HepG2 (cell line): ENCODE measurements around the gene PLOD2. TPM values are rescaled to one million over a fixed set of nuclear protein-coding genes. Genes with fewer than 3 reads are reported as not detected.

Experiments
- ATAC-seq: fragments of 200-7000 bp; cut with Tn5 transposase; 3 replicates; pipeline ENCODE4 v1.9.1; 2020; ENCODE audit warnings: mild to moderate bottlenecking, moderate library complexity
- BruUV-seq: library from RNA; stranded (reverse); fragments of 400-500 nt; replicated peaks from 2 replicates; lab custom pipeline; 2021; lab: Mats Ljungman, UMichigan
- CTCF ChIA-PET: fragments of 300-600 bp; formaldehyde crosslinking; extraction: SDS; loops from one replicate; lab custom pipeline; 2021; ENCODE audit warnings: low total read pairs, inconsistent platforms, low intra/inter-chr PET ratio; lab: Yijun Ruan, JAX
- POLR2A ChIA-PET: fragments of 350-600 bp; sonication (Branson Sonifier 250); formaldehyde crosslinking; loops from one replicate; lab custom pipeline; 2020; ENCODE audit warnings: antibody characterized with exemption, inconsistent platforms; lab: Yijun Ruan, JAX
- DNase-seq: peaks from one replicate; pipeline ENCODE4 v3.0.0-alpha.2; 2015; ENCODE audit warnings: low spot score
- FAIRE-seq: peaks from 3 replicates; lab custom pipeline; 2011; peaks lifted over from hg19 to GRCh38; lab: Jason Lieb, UNC
- H2AFZ ChIP-seq: one replicate; pipeline ENCODE4 v1.6.1; 2011; ENCODE audit warnings: low read length, inconsistent platforms
- H3K27ac ChIP-seq: fragments of 300-600 bp; 3 replicates; pipeline ENCODE4 v1.8.0; 2011; ENCODE audit warnings: mixed run types, mild to moderate bottlenecking, mixed read lengths, low read length, inconsistent platforms; ENCODE audit not compliant: insufficient read depth; ENCODE audit errors: extremely low read length
- H3K27me3 ChIP-seq, 2 experiments: fragments of 200-600 bp in 1 of 2; 2 replicates in 1 of 2; 3 replicates in 1 of 2; pipeline versions ENCODE4 v1.6.0 to v1.8.0; 2011; ENCODE audit warnings: low read length in 2 of 2, mild to moderate bottlenecking in 2 of 2, moderate library complexity in 2 of 2, inconsistent platforms in 1 of 2; ENCODE audit not compliant: insufficient read depth in 2 of 2, control insufficient read depth in 1 of 2
- H3K36me3 ChIP-seq, 2 experiments: fragments of 200-600 bp in 1 of 2; replicated peaks in 1 of 2; 2 replicates in 1 of 2; 3 replicates in 1 of 2; pipeline versions ENCODE4 v1.5.1 to v1.8.0; 2011; ENCODE audit warnings: low read length in 2 of 2, inconsistent platforms in 1 of 2; ENCODE audit not compliant: insufficient read depth in 2 of 2, control insufficient read depth in 1 of 2
- H3K4me1 ChIP-seq: 2 replicates; pipeline ENCODE4 v1.5.1; 2012; ENCODE audit warnings: low read length, inconsistent platforms; ENCODE audit not compliant: insufficient read depth
- H3K4me2 ChIP-seq: 2 replicates; pipeline ENCODE4 v1.6.0; 2011; ENCODE audit warnings: low read depth, low read length, inconsistent platforms
- H3K4me3 ChIP-seq, 3 experiments: fragments of 200-600 bp in 1 of 3; sonication (generic), shearing (Covaris generic) in 1 of 3; replicated peaks in 1 of 3; 2 replicates each; pipeline ENCODE4 v1.5.1; 2011 to 2016; ENCODE audit warnings: low read length in 3 of 3, inconsistent platforms in 2 of 3, low read depth in 2 of 3, mild to moderate bottlenecking in 2 of 3, control low read depth in 1 of 3, mixed read lengths in 1 of 3; ENCODE audit not compliant: insufficient read depth in 1 of 3
- H3K79me2 ChIP-seq: one replicate; pipeline ENCODE4 v1.6.1; 2011; ENCODE audit warnings: low read length, inconsistent platforms; ENCODE audit not compliant: insufficient read depth
- H3K9ac ChIP-seq: 2 replicates; pipeline ENCODE4 v1.6.0; 2011; ENCODE audit warnings: mild to moderate bottlenecking, low read depth, low read length, inconsistent platforms; ENCODE audit not compliant: insufficient read depth
- H3K9me3 ChIP-seq: 2 replicates; pipeline ENCODE4 v1.5.1; 2012; ENCODE audit warnings: mild to moderate bottlenecking, low read length
- H4K20me1 ChIP-seq: 2 replicates; pipeline ENCODE4 v1.6.0; 2011; ENCODE audit warnings: inconsistent platforms, mild to moderate bottlenecking, low read length, moderate library complexity; ENCODE audit not compliant: insufficient read depth
- CBX1 ChIP-seq: IDR thresholded peaks from one replicate; pipeline ENCODE4 v1.6.1; 2016; ENCODE audit warnings: antibody characterized with exemption, low read depth
- CEBPG ChIP-seq: IDR thresholded peaks from 2 replicates; pipeline ENCODE4 v1.6.1; 2016
- GATAD2A ChIP-seq: IDR thresholded peaks from 2 replicates; pipeline ENCODE4 v1.6.1; 2016
- MAFF ChIP-seq: IDR thresholded peaks from 2 replicates; pipeline ENCODE4 v1.6.1; 2011; ENCODE audit warnings: low read depth, low read length, improper control_type of control experiment
- MED13 ChIP-seq: sonication (generic); formaldehyde crosslinking; IDR thresholded peaks from 2 replicates; pipeline ENCODE4 v1.5.0; 2020; ENCODE audit warnings: missing genetic modification reagents
- NAIF1 ChIP-seq: sonication (generic); formaldehyde crosslinking; IDR thresholded peaks from 2 replicates; pipeline ENCODE4 v1.5.0; 2020; ENCODE audit warnings: mild to moderate bottlenecking, missing genetic modification reagents, borderline replicate concordance
- PHF21A ChIP-seq: sonication (generic); formaldehyde crosslinking; IDR thresholded peaks from 2 replicates; pipeline ENCODE4 v1.5.0; 2020; ENCODE audit warnings: mild to moderate bottlenecking, missing genetic modification reagents
- POLR2AphosphoS2 ChIP-seq: IDR thresholded peaks from 2 replicates; pipeline ENCODE4 v1.6.1; 2011; ENCODE audit warnings: low read depth, low read length, improper control_type of control experiment
- RAD21 ChIP-seq: fragments of 450-650 bp; formaldehyde crosslinking; IDR thresholded peaks from 2 replicates; pipeline ENCODE4 v1.5.0; 2020; ENCODE audit warnings: mild to moderate bottlenecking
- SMYD3 ChIP-seq: sonication (generic); formaldehyde crosslinking; IDR thresholded peaks from 2 replicates; pipeline ENCODE4 v1.8.1; 2023; ENCODE audit warnings: mild to moderate bottlenecking, missing genetic modification reagents
- ZFX ChIP-seq: sonication (generic); formaldehyde crosslinking; IDR thresholded peaks from 2 replicates; pipeline ENCODE4 v1.4.0; 2020; ENCODE audit warnings: mild to moderate bottlenecking, low read depth, missing genetic modification reagents, moderate library complexity
- ZNF225 ChIP-seq: sonication (generic); formaldehyde crosslinking; IDR thresholded peaks from 2 replicates; pipeline ENCODE4 v1.4.0; 2020; ENCODE audit warnings: mild to moderate bottlenecking, missing genetic modification reagents
- ZNF282 ChIP-seq: fragments of 450-650 bp; IDR thresholded peaks from 2 replicates; pipeline ENCODE4 v1.6.1; 2018; ENCODE audit not compliant: partially characterized antibody
- ZNF33A ChIP-seq: sonication (generic); formaldehyde crosslinking; IDR thresholded peaks from 2 replicates; pipeline ENCODE4 v1.5.1; 2020; ENCODE audit warnings: missing genetic modification reagents, mild to moderate bottlenecking, moderate library complexity, borderline replicate concordance
- ZNF441 ChIP-seq: sonication (generic); formaldehyde crosslinking; IDR thresholded peaks from 2 replicates; pipeline ENCODE4 v1.7.0; 2021; ENCODE audit warnings: missing genetic modification reagents, borderline replicate concordance
- ZNF615 ChIP-seq: sonication (generic); formaldehyde crosslinking; IDR thresholded peaks from 2 replicates; pipeline ENCODE4 v1.5.0; 2020; ENCODE audit warnings: mild to moderate bottlenecking, missing genetic modification reagents, borderline replicate concordance
- ZNF775 ChIP-seq: sonication (generic); formaldehyde crosslinking; IDR thresholded peaks from 2 replicates; pipeline ENCODE4 v1.4.0; 2020; ENCODE audit warnings: missing genetic modification reagents, mild to moderate bottlenecking, moderate library complexity, borderline replicate concordance
- WGBS: methylation state at CpG from one replicate; pipeline ENCODE4 v1.1.6; 2017; ENCODE audit warnings: low lambda C conversion rate; 5-methylcytosine and 5-hydroxymethylcytosine counted together
- in situ Hi-C: cut with HindIII; loops from 2 replicates; pipeline ENCODE4 v1.10.0; 2017; ENCODE audit warnings: low pct_unique_long_range_greater_than_20kb; ENCODE audit not compliant: extremely low pct_ligation_motif_present
- intact Hi-C: fragments of 100-400 bp; cut with micrococcal nuclease; formaldehyde crosslinking; loops from one replicate; pipeline ENCODE4 v1.10.0; 2022; ENCODE audit not compliant: unreplicated experiment
- polyA plus RNA-seq, 8 experiments: library from polyadenylated mRNA; depleted of rRNA in 3 of 8; stranded (reverse) in 7 of 8; unstranded in 1 of 8; fragments of >200 nt; fragmentation: Illumina TruSeq in 4 of 8; extraction: Trizol in 4 of 8; gene quantifications; 2 replicates each; pipeline versions ENCODE4 v1.2.1 to v1.2.3, GENCODE V29; 2011 to 2016; ENCODE audit warnings: low read depth in 4 of 8, missing spikeins in 1 of 8, mixed read lengths in 1 of 8; ENCODE audit not compliant: insufficient read depth in 1 of 8
- total RNA-seq, 5 experiments: library from RNA; depleted of rRNA; stranded (reverse); fragments of >200 nt; fragmentation: Illumina TruSeq; extraction: Trizol; gene quantifications; 2 replicates each; pipeline ENCODE4 v1.2.3, GENCODE V29; 2016; ENCODE audit warnings: low read depth in 1 of 5
- TF ChIP-seq, protein P1 (sequence below): sonication (generic); formaldehyde crosslinking; IDR thresholded peaks from 2 replicates; pipeline ENCODE4 v1.4.0; 2020; ENCODE audit warnings: mild to moderate bottlenecking, missing genetic modification reagents
- TF ChIP-seq, protein P2 (sequence below): sonication (generic); formaldehyde crosslinking; IDR thresholded peaks from 2 replicates; pipeline ENCODE4 v1.4.0; 2020; ENCODE audit warnings: missing genetic modification reagents, borderline replicate concordance
- TF ChIP-seq, protein P3 (sequence below): sonication (generic); formaldehyde crosslinking; IDR thresholded peaks from 2 replicates; pipeline ENCODE4 v1.5.0; 2020; ENCODE audit warnings: missing genetic modification reagents
- TF ChIP-seq, protein P4 (sequence below): sonication (generic); formaldehyde crosslinking; IDR thresholded peaks from 2 replicates; pipeline ENCODE4 v1.8.0; 2022; ENCODE audit warnings: mild to moderate bottlenecking, missing genetic modification reagents, moderate library complexity

The PLOD2 gene
- total and polyA plus RNA-seq, 2 of the 13 experiments (the other 11 are each of a cell fraction or from before 2014, with no cell fraction given), result 107 to 161 TPM

DNA sequence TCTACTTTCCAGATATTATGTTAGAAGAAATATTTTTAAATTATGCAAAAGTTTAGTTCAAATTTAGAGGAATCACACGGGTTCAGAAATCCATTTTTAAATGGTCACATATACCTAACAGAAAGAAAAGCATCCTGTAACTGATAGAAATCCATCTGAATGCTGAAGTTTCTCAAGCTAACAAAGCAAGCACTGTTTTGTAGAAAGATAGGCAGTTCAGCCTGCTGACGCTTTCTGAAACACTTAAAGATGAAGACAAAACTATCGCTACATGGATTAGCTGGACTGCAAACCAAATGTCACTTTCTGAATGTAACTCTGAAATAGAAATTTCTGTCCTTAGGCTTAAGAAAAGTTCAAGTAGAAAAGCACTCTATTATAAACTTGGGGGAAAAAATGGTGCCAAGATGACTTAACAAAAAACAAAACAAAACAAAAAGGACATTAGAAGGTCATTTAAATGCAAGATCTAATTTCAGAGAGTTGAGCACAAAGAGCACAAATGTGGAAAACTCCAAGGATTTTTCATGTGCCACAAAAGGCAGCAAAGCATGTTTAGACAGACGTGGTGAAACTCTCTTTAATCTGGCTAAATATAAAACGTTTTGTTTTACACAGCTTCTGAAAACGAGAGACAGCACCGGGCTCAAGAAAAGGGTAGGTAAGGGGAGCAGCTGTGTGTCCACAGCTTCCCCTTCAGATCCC, 1.2 kb downstream of the PLOD2 start:
- Histone ChIP-seq H3K9ac (peak overlapping the region; percentile 92), H3K4me3 (peak overlapping the region; percentile 94 to 96 (median 94)), H4K20me1 (peaks cover 59% of the 10 kb centered on the region), H3K27ac (peak overlapping the region; percentile 97), H3K36me3 (no peaks in the 10 kb centered on the region; a peak in 2 of 5 replicates), H3K4me1 (peaks cover 65% of the 10 kb centered on the region), H2AFZ (no peak overlapping the region), H3K27me3 (no peaks in the 10 kb centered on the region; a peak in 1 of 5 replicates), H3K9me3 (no peaks in the 10 kb centered on the region), H3K79me2 (peaks cover 65% of the 10 kb centered on the region), H3K4me2 (peak overlapping the region; percentile 87)
- ATAC-seq, result no peak
- DNase-seq, result no peak
- ChIA-PET POLR2A (interaction anchor here (0.7 to 2.5 kb wide), 11 partner anchors 12 to 421 kb away, joined by 3 to 17 read pairs (median 9); no protein-coding TSS in a partner anchor), CTCF (interaction anchor here (1.5 kb wide), 1 partner anchor 94 kb away, joined by 7 read pairs; no protein-coding TSS in a partner anchor)
- WGBS, result 4% methylated on average over 7 of the region's 7 CpGs
- intact Hi-C loops (loop anchor here (1.0 to 10.0 kb wide), 5 partner anchors 32 to 1205 kb away; no protein-coding TSS in a partner anchor), in situ Hi-C loops (loop anchor here (10.0 kb wide), 1 partner anchor 95 kb away; no protein-coding TSS in a partner anchor)
- no peak for FAIRE-seq
- BruUV-seq, result no TSS peak
- TF ChIP-seq, protein P1, sequence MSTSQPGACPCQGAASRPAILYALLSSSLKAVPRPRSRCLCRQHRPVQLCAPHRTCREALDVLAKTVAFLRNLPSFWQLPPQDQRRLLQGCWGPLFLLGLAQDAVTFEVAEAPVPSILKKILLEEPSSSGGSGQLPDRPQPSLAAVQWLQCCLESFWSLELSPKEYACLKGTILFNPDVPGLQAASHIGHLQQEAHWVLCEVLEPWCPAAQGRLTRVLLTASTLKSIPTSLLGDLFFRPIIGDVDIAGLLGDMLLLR, result no peak
- TF ChIP-seq ZNF775 (CRISPR knock-in tag), result no peak
- TF ChIP-seq RAD21, result 0 out of 2 replicates have a peak, but pooled peaks have one; percentile 14
- no peak for TF ChIP-seq POLR2AphosphoS2
- TF ChIP-seq ZNF282, result no peak
- TF ChIP-seq ZNF33A, result no peak
- no peak for TF ChIP-seq CBX1
- TF ChIP-seq PHF21A, result 0 out of 2 replicates have a peak, but pooled peaks have one; percentile 33
- TF ChIP-seq, protein P2, sequence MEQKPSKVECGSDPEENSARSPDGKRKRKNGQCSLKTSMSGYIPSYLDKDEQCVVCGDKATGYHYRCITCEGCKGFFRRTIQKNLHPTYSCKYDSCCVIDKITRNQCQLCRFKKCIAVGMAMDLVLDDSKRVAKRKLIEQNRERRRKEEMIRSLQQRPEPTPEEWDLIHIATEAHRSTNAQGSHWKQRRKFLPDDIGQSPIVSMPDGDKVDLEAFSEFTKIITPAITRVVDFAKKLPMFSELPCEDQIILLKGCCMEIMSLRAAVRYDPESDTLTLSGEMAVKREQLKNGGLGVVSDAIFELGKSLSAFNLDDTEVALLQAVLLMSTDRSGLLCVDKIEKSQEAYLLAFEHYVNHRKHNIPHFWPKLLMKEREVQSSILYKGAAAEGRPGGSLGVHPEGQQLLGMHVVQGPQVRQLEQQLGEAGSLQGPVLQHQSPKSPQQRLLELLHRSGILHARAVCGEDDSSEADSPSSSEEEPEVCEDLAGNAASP (CRISPR knock-in tag), result 0 out of 2 replicates have a peak, but pooled peaks have one; percentile 29
- TF ChIP-seq ZFX (CRISPR knock-in tag), result no peak
- TF ChIP-seq, protein P3, sequence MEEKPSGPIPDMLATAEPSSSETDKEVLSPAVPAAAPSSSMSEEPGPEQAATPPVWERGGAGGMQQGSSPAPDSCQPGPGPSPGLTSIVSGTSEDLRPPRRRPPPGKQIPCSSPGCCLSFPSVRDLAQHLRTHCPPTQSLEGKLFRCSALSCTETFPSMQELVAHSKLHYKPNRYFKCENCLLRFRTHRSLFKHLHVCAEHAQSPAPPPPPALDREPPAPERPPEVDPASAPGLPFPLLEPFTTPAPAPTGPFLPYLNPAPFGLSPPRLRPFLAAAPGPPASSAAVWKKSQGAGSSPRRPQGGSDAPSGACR (CRISPR knock-in tag), result no peak
- no peak for TF ChIP-seq ZNF225
- TF ChIP-seq MAFF, result no peak
- no peak for TF ChIP-seq ZNF615 (CRISPR knock-in tag)
- TF ChIP-seq CEBPG (CRISPR knock-in tag), result no peak
- no peak for TF ChIP-seq ZNF441 (CRISPR knock-in tag)
- 0 out of 2 replicates have a peak, but pooled peaks have one; percentile 16 for TF ChIP-seq SMYD3 (CRISPR knock-in tag)
- TF ChIP-seq NAIF1 (CRISPR knock-in tag), result no peak
- TF ChIP-seq, protein P4, sequence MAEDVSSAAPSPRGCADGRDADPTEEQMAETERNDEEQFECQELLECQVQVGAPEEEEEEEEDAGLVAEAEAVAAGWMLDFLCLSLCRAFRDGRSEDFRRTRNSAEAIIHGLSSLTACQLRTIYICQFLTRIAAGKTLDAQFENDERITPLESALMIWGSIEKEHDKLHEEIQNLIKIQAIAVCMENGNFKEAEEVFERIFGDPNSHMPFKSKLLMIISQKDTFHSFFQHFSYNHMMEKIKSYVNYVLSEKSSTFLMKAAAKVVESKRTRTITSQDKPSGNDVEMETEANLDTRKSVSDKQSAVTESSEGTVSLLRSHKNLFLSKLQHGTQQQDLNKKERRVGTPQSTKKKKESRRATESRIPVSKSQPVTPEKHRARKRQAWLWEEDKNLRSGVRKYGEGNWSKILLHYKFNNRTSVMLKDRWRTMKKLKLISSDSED, result no peak
- TF ChIP-seq GATAD2A, result peak; percentile 21; the same call in 1 of the 2 replicates
- no peak for TF ChIP-seq MED13
